GM19324 (cell line): Measurements from ENCODE around the gene NEBL.

ENCODE experiments used
- ATAC-seq: cut with Tn5 transposase; IDR thresholded peaks from one replicate; pipeline ENCODE4 v1.9.1; 2021; ENCODE audit warnings: mild to moderate bottlenecking, moderate library complexity; ENCODE audit not compliant: unreplicated experiment, low FRiP score

The NEBL gene

DNA sequence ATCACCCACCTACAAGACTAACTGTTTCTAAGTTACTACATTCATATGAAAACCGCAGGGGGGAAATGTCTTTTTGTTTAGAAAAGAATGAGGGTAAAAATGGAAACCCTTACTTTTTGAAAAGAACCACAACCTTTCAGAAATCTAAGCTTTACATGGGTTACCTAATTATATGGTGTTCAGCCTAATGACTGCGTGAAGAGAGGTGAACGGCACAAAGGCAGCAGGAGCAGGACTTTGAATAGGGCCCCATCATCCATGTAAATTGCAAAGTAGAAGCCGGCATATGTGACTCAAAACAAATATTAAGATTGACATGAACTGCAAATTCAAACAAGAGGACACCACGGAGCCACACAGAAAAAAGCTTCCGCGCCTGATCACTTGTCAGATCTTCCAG, 25.1 kb downstream of the NEBL start:
- ATAC-seq, result no peak

- no peak for ATAC-seq
Observed at GRCh38 chr10:20870834-20871233, 26.3 kb downstream of the NEBL start.

DNA sequence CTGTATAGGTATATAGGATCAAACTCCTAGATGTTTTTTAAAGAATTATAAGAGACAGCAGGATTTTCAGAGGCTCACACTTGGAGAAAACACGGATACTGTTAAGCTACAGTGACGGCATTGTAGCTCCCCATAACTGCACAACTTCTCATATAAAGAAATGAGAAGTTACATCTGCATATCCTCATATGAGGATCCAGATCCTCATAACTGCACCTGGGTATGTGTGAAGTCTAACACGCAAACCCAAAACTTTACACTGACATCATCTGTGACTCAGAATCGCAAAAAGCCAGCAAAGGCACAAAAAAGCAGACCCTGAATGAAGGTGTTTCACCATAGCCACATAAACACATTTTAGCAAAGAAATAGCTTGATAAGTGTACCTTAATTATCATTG, 34.1 kb downstream of the NEBL start:
- ATAC-seq, result no peak

DNA sequence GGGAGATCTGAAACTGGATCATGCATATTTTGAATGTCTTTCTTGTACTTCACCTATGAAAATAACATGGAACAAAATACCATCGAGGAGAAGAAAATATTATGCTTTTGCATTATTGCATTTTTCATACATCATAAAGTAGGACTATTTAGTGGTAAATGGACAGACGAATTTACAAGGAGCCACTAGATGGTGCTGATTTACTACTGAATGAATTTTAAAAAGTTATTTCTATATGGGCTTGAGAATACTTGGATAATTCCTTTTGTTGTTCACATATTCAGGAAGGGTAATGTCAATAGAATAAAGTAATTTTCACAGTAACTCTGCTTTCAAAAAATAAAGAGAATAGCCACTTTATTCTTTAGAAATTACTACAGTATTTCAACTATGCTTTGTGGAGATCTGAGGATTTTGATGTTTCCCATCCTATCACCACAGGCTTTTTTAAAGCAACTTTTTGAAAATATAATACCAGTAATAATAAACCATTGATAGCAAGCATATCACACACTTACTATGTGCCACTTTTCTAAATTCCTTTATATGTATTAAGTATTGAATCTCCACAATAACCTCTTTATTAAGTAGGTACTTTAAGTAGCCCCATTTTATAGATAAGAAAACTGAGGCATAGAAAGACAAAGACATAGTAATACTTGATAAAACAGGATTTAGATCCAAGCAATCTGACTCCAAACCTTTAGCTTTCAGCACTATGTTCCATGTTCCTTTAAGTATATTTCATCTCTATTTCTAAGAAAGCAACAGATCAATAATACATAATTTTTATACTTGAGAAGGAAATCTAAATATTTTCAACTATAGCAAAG, 38.6 kb downstream of the NEBL start:
- ATAC-seq, result no peak

DNA sequence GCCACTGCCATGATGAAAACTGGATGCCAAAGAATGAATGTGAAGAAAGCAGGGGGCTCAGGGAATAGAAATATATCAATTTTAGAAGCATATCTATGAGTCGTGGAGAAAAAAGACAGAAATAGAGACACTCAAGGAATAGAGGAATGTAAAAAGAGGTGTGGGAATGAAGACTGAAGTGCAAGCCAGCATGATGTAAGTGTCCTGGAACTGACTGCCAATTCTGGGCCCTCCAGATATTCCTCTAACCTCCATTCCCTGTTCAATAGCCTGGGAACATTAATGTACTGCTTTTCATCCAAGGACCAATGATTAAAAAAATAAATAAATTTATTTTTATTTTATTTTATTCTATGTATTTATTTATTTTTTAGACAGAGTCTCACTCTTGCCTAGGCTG, 40.6 kb downstream of the NEBL start:
- no peak for ATAC-seq

GRCh38 chr10:20855398-20856038, 41.6 kb downstream of the NEBL start:
- ATAC-seq, result no peak

DNA sequence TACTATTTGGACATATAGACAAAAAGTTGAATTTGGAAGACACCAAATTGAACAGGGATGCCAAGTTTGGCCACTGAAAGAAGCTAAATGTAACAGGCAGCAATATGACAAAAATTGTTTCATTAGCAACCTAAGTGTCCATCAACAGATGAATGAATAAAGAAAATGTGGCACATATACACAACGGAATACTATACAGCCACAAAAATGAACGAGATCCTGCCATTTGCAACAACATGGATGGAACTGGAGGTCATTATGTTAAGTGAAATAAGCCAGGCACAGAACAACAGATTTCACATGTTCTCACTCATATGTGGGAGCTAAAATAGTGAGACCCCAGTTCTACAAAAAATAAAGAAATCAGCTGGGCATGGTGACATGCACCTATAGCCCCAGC, 43.8 kb downstream of the NEBL start:
- ATAC-seq, result no peak

DNA sequence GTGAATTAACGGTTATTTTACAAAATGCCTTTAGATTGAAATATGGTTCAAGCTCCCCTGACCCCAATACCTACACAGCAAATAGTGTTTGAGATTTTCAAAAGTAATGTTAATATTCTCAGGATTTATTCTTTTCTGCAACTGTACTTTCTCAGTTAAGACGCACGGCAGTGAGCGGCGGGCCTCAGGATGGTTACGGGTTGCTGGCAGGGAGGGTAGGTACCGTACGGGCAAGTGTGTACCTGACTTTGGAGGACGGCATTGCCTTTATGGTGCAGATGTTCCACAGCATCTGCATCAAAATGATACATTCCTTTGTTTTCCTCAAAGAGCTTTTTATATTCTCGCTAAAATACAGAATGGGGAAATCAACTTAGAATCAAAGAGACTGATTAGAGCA, 44.8 kb downstream of the NEBL start:
- ATAC-seq, result no peak

- ATAC-seq, result no peak
Observed at GRCh38 chr10:20847512-20847911, 49.6 kb downstream of the NEBL start.

DNA sequence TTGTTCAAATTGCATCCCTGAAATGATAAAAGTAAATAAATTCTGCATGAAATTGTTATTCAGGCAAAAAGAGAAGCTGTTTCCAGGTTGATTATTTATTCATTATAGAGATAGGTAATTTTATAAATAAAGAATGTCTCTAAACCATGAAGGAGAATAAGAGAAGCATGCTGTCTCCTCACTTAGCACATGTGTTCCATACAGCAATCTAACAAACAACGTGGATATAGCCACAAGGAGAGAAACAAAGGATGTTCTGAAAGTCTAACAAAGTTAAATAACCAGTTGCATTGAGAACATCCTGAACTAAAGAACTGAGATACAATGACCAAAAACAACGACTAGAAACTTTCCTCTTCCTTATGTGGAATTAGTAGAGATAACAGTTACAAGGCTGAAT, 50.8 kb downstream of the NEBL start:
- no peak for ATAC-seq

DNA sequence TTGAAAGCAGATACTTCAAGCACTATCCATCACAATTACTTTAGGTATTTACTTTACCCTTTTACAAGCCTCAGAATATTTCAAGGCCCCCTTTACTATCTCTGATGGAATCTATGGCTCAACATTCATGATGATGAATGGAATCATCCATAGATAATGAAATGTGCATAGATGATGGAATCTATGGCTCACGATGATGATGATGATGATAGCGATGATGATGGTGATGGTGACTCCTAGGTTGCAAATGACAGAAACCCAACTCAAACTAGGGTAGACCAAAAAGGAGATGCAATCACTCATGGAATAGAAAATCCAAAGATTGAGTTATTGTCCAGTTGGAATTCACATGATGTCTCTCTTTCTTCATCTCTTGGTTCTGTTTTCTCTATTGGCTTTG, 55.7 kb downstream of the NEBL start:
- no peak for ATAC-seq

DNA sequence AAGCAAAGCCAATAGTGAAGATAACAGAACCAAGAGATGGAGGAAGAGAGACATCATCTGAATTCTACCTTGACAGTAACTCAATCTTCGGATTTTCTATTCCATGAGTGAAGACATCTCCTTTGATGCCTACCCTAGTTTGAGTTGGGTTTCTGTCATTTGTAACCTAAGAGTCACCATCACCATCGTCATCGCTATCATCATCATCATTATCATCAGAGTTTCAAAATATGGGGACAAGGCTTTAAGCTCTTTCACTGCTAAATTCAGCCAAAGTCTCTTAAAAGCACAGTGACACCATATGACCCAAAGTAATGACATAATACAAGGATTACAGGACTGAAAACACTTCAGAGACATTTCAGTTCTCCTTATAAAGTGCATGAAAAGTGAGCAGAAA, 57.2 kb downstream of the NEBL start:
- ATAC-seq, result no peak

DNA sequence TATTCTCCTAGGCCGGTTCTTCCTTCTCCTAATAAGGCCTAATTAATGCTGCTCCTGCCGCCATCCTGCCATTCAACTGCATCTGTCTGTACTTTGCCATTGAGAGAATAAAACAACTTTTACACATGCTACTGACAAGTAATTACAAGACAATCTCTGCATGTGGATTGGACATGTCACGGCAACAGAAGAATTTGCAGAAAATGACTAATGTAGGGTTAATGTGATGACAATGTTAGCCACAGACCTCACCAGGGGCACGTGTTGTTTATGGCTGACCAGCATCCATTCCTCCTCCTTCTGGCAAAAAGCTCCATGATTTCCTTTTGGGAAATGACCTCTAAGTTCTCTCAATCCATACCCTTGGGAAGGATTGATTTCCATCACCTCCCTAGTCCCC, 58.0 kb downstream of the NEBL start:
- ATAC-seq, result no peak

DNA sequence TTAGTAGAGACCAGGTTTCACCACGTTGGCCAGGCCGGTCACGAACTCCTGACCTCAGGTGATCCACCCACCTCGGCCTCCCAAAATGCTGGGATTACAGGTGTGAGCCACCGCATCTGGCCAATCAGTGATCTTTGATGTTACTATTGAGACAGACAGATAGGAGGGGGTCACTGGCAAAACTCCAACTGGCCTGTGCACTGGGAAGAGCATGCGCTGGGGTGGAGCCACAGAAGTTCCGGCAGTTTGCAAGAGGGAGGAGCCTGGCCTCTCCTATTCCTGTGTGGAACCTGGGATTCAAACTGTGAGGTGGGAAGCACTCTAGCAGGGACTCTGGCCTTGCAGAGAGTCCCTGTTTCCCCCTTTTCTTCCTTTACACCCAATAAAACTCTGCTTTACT, 60.7 kb downstream of the NEBL start:
- no peak for ATAC-seq

DNA sequence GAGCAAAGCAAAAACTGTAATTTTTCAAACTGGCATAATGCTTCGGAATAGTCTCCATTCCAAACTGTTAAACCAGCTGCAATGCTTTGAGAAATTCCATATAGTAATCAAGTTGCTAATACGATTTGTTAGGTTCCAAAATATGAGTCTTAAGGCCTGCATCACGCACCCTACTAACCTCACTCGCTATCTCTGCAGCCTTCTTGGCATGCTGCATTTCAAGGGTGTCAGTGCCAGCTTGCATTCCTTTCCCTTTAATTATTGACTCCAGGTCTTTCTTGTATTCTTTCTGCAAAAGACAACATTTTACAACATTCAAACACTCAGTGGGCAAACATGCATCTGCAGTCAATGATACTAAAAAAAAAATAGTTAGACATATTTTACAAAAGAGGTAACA, 61.8 kb downstream of the NEBL start:
- no peak for ATAC-seq

- ATAC-seq, result no peak
Observed at GRCh38 chr10:20834825-20835224, 62.3 kb downstream of the NEBL start.

- ATAC-seq, result no peak
Observed at GRCh38 chr10:20822825-20823224, 74.3 kb downstream of the NEBL start.

DNA sequence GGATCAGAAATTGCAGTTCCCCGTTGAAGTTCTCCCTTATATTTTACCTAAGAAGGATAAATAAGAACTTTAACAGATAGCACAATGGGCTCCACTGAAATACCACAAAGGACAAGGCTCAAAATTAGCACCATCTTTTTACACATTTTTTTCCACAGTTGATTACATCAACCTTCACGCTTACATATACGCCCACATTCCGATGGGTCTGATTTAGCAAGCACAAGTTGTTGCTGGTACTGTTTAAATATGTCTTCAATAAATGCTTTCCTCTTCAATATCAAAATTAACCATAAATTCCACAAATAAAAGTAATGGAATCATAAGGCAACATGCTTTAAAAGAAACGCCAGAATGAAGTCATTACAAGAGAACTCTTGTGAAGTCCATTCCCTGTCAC, 79.5 kb downstream of the NEBL start:
- ATAC-seq, result no peak

- ATAC-seq, result no peak
Observed at GRCh38 chr10:20817116-20817515, 80.0 kb downstream of the NEBL start.

DNA sequence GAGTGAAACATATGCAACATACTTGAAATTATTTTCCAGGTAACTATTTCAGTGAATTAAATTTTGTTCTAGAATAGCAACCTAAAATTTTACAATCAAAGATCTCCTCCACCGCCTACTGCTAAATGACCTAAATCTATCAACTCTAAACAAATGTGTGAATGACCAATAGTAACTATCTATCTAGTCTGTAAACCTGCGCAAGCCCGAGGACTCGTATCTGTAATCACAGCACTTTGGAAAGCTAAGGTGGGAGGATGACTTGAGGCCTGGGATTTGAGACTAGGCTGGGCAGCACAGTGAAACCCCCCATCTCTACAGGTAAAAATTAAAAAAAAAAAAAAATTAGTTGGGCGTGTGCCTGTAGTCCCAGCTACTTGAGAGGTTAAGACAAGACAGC, 83.0 kb downstream of the NEBL start:
- no peak for ATAC-seq

DNA sequence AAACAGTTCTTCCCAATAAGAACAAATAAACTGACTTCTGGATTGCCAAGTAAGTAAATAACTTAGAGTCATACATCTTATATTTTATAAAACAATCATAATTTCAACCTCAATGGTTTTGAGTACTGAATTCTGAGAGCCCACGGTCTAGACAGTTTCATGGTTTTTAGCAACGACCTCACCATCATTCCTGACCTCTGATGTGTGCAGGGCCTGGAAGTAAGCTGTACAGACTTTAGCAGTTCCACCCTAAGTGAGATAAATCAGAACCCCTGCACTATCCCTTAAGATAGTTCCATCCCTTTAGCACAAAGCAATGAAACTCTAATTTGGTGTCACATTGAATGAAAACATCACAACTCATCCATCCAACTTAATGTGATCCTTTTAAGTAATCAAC, 86.0 kb downstream of the NEBL start:
- no peak for ATAC-seq

DNA sequence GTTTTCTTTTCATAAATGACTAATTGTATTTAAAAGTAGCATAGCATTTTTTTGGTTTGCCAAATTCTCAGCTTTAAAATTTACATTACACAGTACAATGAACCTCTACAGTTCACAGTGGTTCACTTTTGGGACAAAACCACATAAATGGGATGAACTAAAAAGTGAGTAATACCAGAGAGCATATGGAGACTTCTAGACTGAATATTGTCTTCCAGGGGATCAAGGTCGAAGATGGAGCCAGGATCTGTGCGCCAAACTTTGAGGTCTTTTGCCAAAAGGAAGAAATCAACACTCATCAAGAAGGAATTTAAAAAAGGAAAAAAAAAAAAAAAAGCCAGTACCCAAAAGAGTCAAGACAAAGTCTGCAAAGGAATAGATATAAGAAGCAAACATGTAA, 87.5 kb downstream of the NEBL start:
- ATAC-seq, result no peak
